GM13976 (cell line): ENCODE data around the gene GFOD2.

ENCODE experiments used
- DNase-seq: peaks from one replicate; pipeline ENCODE4 v3.0.0; 2012; ENCODE audit warnings: low spot score
- in situ Hi-C: fragments of 300-500 bp; cut with MboI; formaldehyde crosslinking; loops from one replicate; pipeline ENCODE4 v1.12.0; 2022; ENCODE audit warnings: low sequenced_read_pairs, mixed read lengths, inconsistent platforms; ENCODE audit not compliant: unreplicated experiment
- TF ChIP-seq, protein P1 (sequence below): IDR thresholded peaks from 2 replicates; pipeline ENCODE4 v1.5.1; 2012; ENCODE audit warnings: borderline replicate concordance, mild to moderate bottlenecking; ENCODE audit not compliant: insufficient read depth; ENCODE audit errors: extremely low read depth, missing control alignments, control extremely low read depth

GFOD2 gene

DNA sequence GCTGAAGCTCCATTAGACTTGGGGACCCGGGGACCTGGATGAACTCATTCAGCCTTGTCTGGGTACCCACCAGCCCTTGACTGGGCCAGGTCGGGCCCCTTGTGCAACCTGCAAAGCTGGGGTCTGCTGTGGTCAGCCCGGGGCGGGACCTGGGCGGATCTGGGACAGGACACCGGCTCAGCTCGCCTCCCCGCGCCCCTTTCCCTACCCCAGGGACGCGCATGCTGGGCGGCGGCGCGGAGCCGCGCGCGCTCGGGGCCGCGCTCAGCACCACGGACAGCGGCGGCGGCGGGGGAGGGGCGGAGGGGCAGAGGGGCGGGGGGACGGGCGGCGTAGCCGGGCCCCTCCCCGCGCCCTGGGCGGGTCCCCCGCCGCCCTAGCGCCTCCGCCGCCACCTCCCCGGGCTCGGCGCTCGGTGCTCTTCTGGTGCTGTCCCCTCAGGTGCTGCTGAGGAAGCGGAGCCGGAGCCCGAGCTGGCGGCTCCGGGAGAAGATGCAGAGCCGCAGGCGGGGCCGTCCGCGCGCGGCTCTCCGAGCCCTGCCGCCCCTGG lies 66.5 kb downstream of the GFOD2 start:
- in situ Hi-C loops: no loop called here
- DNase-seq: no peak
- TF ChIP-seq, protein P1, sequence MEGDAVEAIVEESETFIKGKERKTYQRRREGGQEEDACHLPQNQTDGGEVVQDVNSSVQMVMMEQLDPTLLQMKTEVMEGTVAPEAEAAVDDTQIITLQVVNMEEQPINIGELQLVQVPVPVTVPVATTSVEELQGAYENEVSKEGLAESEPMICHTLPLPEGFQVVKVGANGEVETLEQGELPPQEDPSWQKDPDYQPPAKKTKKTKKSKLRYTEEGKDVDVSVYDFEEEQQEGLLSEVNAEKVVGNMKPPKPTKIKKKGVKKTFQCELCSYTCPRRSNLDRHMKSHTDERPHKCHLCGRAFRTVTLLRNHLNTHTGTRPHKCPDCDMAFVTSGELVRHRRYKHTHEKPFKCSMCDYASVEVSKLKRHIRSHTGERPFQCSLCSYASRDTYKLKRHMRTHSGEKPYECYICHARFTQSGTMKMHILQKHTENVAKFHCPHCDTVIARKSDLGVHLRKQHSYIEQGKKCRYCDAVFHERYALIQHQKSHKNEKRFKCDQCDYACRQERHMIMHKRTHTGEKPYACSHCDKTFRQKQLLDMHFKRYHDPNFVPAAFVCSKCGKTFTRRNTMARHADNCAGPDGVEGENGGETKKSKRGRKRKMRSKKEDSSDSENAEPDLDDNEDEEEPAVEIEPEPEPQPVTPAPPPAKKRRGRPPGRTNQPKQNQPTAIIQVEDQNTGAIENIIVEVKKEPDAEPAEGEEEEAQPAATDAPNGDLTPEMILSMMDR: no peak

GRCh38 chr16:67651847-67652246 lies 67.3 kb downstream of the GFOD2 start:
- TF ChIP-seq, protein P1: no peak
- in situ Hi-C loops: no loop called here
- no peak for DNase-seq

DNA sequence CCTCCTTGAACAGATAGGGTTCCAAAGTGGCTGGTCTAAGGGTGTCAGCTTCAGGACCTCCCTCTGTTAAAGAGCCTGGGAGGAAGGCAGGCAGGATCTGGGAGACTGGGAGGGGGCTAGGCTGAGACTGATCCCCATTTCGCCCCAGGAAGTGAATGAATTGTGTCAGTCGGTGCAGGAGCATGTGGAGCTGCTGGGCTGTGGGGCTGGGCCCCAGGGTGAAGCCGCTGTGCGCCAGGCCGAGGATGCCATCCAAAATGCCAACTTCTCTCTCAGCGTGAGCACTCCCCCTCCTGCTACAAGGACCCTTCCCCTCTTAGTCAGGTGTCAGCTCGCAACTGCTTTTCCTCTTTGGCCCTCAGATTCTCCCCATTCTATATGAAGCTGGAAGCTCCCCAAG lies 68.1 kb downstream of the GFOD2 start:
- DNase-seq: no peak
- in situ Hi-C loops: no loop called here
- TF ChIP-seq, protein P1: no peak

DNA sequence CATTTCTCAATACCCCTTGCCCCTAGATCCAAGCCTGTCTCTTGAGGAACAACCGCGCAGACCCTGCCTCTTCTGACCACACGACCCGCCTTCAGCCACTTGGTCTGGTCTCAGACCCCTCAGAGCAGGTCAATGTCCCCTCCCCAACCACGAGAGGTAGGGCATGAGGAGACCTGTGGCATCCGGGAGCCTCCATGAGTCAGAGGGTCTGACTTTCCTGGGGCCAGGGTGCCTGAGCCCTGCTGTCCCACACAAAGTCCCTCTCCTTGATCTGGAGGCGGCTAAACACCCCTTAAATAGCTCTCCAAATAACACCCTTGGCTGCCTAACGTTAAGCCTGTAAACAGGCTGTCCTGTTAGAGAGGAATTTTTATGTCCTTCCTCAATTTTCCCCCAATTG lies 69.1 kb downstream of the GFOD2 start:
- in situ Hi-C loops: no loop called here
- TF ChIP-seq, protein P1: no peak
- DNase-seq: no peak

GRCh38 chr16:67649494-67649931 lies 69.6 kb downstream of the GFOD2 start:
- no peak for DNase-seq
- in situ Hi-C loops: loop anchor here (10.0 kb wide), 1 partner anchor 115 kb away; no protein-coding TSS in a partner anchor
- TF ChIP-seq, protein P1: no peak

GRCh38 chr16:67648764-67649407 lies 70.2 kb downstream of the GFOD2 start:
- DNase-seq: no peak
- TF ChIP-seq, protein P1: no peak
- in situ Hi-C loops: loop anchor here (10.0 kb wide), 1 partner anchor 114 kb away; no protein-coding TSS in a partner anchor
